Measurements from ENCODE around the gene F2RL1. TPM values are rescaled to one million over a fixed set of nuclear protein-coding genes. Genes with fewer than 3 reads are reported as not detected.

Gene F2RL1
- total and polyA plus RNA-seq, 2 of the 8 experiments (the other 6 are each of a cell fraction or from before 2014, with no cell fraction given): 23.2 to 26.6 TPM

DNA sequence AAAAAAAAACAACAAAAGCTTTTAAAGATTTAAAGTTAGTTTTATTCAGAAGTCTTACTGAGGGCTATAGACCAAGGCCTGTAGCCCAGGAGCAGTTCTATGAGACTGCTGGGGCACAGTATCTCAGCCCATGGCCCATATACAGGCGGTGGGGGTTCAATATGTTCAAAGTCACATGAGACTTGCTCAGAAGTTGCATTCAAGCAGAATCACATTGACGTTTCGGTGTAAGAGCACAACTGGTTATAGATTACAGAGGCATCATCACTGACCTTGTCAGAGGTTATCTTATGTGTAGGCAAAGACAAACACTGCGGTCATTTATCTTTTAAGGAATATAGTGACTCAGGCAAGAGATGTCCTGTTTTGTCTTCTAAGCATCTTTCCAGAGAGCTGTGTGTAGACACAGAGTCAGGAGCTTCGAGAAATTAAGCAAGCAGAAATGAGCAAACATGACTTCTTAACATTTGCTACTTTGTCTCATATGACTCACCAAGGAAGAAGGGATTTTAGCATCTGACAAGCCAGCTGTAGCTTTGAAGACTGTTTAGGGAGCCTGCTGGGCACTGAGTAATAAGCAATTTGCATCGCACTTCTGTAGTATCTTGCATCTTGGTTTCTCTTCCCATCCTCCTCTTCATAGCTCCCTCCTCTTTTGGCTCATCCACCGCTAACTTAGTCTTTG is 12.9 kb upstream of the F2RL1 start:
- Histone ChIP-seq H3K18ac (ENCODE audit: extremely low read depth, low read length) (peak overlapping the region; percentile 71), H3K4ac (replicated peaks; ENCODE audit: insufficient read length, low read depth, low read length) (peak overlapping the region; percentile 50), H3K4me3 (ENCODE audit: extremely low read depth in 1 of 4, insufficient read depth in 2 of 4, low read depth in 3 of 4, low read length in 4 of 4) (peak overlapping the region in 3 of 4 experiments; percentile 9 to 34 (median 32); a peak in 3 of 8 replicates), H3K36me3 (ENCODE audit: control insufficient read depth in 2 of 4, insufficient read depth in 4 of 4, low read length in 3 of 4) (0 out of 8 replicates have a peak, but pooled peaks cover 0 to under 1% (median 0%) of the 10 kb centered on the region in 4 experiments), H3K27ac (ENCODE audit: low read depth, low read length) (no peak overlapping the region), H2AK5ac (ENCODE audit: low read depth, low read length) (peak overlapping the region; percentile 96), H2BK5ac (ENCODE audit: low read depth, low read length) (peak overlapping the region; percentile 76; the same call in 1 of the 2 replicates), H2BK15ac (ENCODE audit: low read length) (peak overlapping the region; percentile 25; the same call in 1 of the 2 replicates), H3K56ac (replicated peaks; ENCODE audit: insufficient read length, low read depth, low read length) (no peak overlapping the region), H3K79me2 (ENCODE audit: control insufficient read depth in 1 of 2, insufficient read depth in 2 of 2, low read length in 2 of 2) (no peaks in the 10 kb centered on the region), H3K79me1 (ENCODE audit: low read depth, low read length) (no peaks in the 10 kb centered on the region), H2AFZ (ENCODE audit: low read length) (no peak overlapping the region), H2BK120ac (replicated peaks; ENCODE audit: low read depth, low read length) (peak overlapping the region; percentile 50), H3K14ac (ENCODE audit: insufficient read length) (no peak overlapping the region), H4K91ac (replicated peaks; ENCODE audit: insufficient read length, low read length) (peak overlapping the region; percentile 81), H3K9ac (replicated peaks in 1 of 4; ENCODE audit: extremely low read depth in 1 of 4, low read depth in 3 of 4, low read length in 3 of 4) (0 out of 7 replicates have a peak overlapping the region, but pooled peaks of 1 of the 4 experiments have one; percentile 28), H2BK12ac (ENCODE audit: low read depth, low read length) (peak overlapping the region; percentile 78; the same call in 1 of the 2 replicates), H2BK20ac (ENCODE audit: low read length) (peak overlapping the region; percentile 94), H3K23me2 (ENCODE audit: low read depth, low read length) (peaks cover 3% of the 10 kb centered on the region), H4K20me1 (replicated peaks in 1 of 2; ENCODE audit: control insufficient read depth in 1 of 2, insufficient read depth in 2 of 2, low read length in 2 of 2) (no peaks in the 10 kb centered on the region), H3K23ac (ENCODE audit: insufficient read length) (no peak overlapping the region), H4K5ac (ENCODE audit: insufficient read length, low read depth, low read length) (peak overlapping the region; percentile 23), H3K4me1 (replicated peaks in 1 of 4; ENCODE audit: control insufficient read depth in 3 of 4, insufficient read depth in 4 of 4, low read length in 3 of 4) (peaks cover 8 to 22% (median 17%) of the 10 kb centered on the region in 4 experiments; a peak in 6 of 7 replicates), H4K8ac (ENCODE audit: extremely low read depth, insufficient read depth, low read length) (no peak overlapping the region; the same call in 1 of the 2 replicates), H3K9me3 (ENCODE audit: insufficient read depth in 2 of 2, low read depth in 1 of 2, low read length in 1 of 2) (peaks cover 0 to 3% of the 10 kb centered on the region in 2 experiments; a peak in 1 of 4 replicates), H3K4me2 (ENCODE audit: insufficient read depth in 1 of 2, low read depth in 2 of 2, low read length in 2 of 2) (peak overlapping the region; percentile 44 to 72), H3K27me3 (replicated peaks in 1 of 4; ENCODE audit: control insufficient read depth in 3 of 4, extremely low read depth in 1 of 4, insufficient read depth in 3 of 4, low read length in 3 of 4) (no peaks in the 10 kb centered on the region; a peak in 1 of 7 replicates)
- 45% methylated on average over 7 of the region's 7 CpGs; no CpG with 5 or more reads in 1 of the 2 experiments for WGBS, 2 experiments (ENCODE audit: extremely low coverage in 1 of 2, insufficient coverage in 1 of 2, insufficient read length in 1 of 2, insufficient replicate concordance in 2 of 2, low coverage in 1 of 2, low lambda C conversion rate in 2 of 2, missing lambda C conversion rate in 1 of 2)
- peak; percentile 44; the same call in 1 of the 2 replicates for TF ChIP-seq JUND (IDR thresholded peaks at IDR 0.05; ENCODE audit: low read length)
- TF ChIP-seq, protein P1, sequence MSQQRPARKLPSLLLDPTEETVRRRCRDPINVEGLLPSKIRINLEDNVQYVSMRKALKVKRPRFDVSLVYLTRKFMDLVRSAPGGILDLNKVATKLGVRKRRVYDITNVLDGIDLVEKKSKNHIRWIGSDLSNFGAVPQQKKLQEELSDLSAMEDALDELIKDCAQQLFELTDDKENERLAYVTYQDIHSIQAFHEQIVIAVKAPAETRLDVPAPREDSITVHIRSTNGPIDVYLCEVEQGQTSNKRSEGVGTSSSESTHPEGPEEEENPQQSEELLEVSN (IDR thresholded peaks at IDR 0.05): 0 out of 2 replicates have a peak, but pooled peaks have one; percentile 17
- no peak for TF ChIP-seq CBX8 (IDR thresholded peaks at IDR 0.05; ENCODE audit: borderline replicate concordance, low read depth, low read length)
- ChIA-PET POLR2A (ENCODE audit: partially characterized antibody) (interaction anchor here (1.2 to 11.5 kb wide), 9 partner anchors 9 to 282 kb away, joined by 3 to 131 read pairs (median 11); partner anchors contain the start of genes F2RL1 and ZBED3), CTCF (ENCODE audit: partially characterized antibody) (interaction anchor here (1.0 to 3.8 kb wide), 8 partner anchors 10 to 271 kb away, joined by 3 to 28 read pairs (median 6); partner anchors contain the start of gene F2RL1)
- DNase-seq (ENCODE audit: low read depth in 1 of 2, low spot score in 2 of 2) (no peak), FAIRE-seq (no peak)
